HG02852 (cell line): ENCODE results near the gene ATG9A.
"Not testable (repeated sequence)": the region's sequence is repeated elsewhere in the genome, so short reads cannot be mapped to it uniquely, and the experiment has no call there.

Source experiments
- ATAC-seq: cut with Tn5 transposase; IDR thresholded peaks from one replicate; pipeline ENCODE4 v1.9.1; 2021; ENCODE audit warnings: mild to moderate bottlenecking, moderate library complexity; ENCODE audit not compliant: unreplicated experiment

ATG9A gene

DNA sequence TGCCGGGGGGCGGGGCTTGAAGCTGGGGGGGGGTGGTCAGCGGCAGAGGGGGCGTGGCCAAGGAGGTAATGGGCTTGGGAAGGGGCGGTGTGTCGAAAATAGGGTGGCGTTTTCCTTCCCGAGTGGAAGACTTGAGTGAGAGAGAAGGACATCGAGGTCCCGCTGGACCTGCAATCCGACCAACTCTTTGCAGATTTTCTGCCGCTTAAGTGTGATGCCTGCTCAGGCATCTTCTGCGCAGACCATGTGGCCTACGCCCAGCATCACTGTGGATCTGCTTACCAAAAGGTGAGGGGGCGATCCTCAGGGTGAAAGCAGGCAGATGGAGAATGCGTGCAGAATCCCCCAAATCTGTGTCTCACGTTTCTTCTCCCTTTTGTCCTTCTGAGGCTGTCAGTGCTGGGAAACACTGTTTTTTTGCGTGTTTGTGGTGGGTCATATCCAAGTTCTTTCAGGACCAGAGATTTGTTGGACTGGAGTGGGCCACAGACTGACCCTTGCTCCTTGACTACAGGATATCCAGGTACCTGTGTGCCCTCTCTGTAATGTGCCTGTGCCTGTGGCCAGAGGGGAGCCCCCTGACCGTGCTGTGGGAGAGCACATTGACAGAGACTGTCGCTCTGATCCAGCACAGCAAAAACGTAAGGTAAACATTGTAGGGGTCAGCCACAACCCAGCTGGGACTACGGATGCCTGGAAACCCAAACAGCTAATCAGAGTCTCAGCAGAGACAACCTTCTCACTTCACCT is 22.1 kb downstream of the ATG9A start:
- ATAC-seq: no peak

- ATAC-seq: peak; percentile 97
These were observed 22.9 kb downstream of the ATG9A start, which contains the start of gene ZFAND2B for GRCh38 chr2:219206328-219207133. TSS of gene ZFAND2B (plus strand) at chr2:219206782. CDS start at chr2:219206988, 206 bp downstream.

- ATAC-seq: no peak
These were observed 23.5 kb downstream of the ATG9A start for GRCh38 chr2:219205981-219206327.

DNA sequence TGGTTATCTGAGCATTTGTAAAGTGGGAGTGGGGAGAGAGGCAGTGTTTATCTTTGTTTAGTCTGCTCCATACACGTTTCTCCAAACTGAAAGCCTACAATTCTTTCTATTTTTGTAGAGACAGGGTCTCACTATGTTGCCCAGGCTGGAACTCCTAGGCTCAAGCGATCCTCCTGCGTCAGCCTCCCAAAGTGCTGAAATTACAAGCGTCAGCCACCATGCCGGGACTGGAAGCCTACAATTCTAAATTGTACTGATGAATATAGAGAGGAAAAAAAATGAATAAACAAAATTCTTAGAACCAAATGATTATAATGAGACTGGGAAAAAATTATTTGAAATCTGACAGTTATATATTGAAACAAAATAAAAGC is 24.3 kb downstream of the ATG9A start:
- no peak for ATAC-seq

- ATAC-seq: no peak
These were observed 24.8 kb downstream of the ATG9A start for GRCh38 chr2:219204425-219205164.

- not testable (repeated sequence) for ATAC-seq
These were observed 28.1 kb downstream of the ATG9A start for GRCh38 chr2:219201331-219201730.

GRCh38 chr2:219200502-219201326 is 28.7 kb downstream of the ATG9A start:
- not testable (repeated sequence) for ATAC-seq

- no peak for ATAC-seq
These were observed 29.8 kb downstream of the ATG9A start for GRCh38 chr2:219199470-219200211.

- ATAC-seq: no peak
These were observed 30.5 kb downstream of the ATG9A start for GRCh38 chr2:219198974-219199373.

GRCh38 chr2:219197388-219197787 is 32.0 kb downstream of the ATG9A start:
- ATAC-seq: no peak

DNA sequence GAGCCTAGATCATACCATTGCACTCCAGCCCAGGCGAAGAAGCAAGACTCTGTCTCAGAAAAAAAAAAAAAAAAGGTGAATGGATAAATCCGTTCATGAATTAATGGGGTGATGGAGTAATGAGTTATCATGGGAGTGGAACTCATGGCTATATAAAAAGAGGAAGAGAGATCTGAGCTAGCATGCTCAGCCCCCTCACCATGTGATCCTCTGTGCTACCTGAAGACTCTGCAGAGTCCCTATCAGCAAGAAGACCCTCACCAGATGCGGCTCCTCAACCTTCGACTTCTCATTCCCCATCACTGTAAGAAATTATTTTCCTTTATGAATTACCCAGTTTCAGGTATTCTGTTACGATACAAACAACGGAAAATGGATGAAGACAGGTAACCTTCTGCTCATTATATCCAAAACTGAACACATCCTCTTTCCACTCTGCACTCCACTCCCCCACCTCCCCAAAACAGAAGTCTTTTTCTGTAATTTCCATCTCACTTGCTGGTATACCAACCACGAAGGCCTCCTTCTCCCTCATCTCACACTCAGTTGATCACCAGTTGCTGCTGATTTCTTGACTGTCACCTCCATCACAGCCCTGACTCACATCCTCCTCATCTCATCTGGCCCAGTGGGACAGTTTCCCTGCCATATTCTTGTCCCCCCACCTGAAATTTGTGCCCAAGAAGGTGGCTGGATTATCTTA is 42.5 kb downstream of the ATG9A start:
- ATAC-seq: no peak

GRCh38 chr2:219184121-219184520 is 45.3 kb downstream of the ATG9A start:
- ATAC-seq: no peak

GRCh38 chr2:219183151-219183772 is 46.2 kb downstream of the ATG9A start:
- ATAC-seq: no peak

DNA sequence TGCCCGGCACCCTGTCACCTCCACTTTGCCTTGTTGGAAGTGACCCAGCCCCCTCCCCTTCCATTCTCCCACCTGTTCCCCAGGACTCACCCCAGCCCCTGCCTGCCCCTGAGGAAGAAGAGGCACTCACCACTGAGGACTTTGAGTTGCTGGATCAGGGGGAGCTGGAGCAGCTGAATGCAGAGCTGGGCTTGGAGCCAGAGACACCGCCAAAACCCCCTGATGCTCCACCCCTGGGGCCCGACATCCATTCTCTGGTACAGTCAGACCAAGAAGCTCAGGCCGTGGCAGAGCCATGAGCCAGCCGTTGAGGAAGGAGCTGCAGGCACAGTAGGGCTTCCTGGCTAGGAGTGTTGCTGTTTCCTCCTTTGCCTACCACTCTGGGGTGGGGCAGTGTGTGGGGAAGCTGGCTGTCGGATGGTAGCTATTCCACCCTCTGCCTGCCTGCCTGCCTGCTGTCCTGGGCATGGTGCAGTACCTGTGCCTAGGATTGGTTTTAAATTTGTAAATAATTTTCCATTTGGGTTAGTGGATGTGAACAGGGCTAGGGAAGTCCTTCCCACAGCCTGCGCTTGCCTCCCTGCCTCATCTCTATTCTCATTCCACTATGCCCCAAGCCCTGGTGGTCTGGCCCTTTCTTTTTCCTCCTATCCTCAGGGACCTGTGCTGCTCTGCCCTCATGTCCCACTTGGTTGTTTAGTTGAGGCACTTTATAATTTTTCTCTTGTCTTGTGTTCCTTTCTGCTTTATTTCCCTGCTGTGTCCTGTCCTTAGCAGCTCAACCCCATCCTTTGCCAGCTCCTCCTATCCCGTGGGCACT is 46.9 kb downstream of the ATG9A start:
- no peak for ATAC-seq

DNA sequence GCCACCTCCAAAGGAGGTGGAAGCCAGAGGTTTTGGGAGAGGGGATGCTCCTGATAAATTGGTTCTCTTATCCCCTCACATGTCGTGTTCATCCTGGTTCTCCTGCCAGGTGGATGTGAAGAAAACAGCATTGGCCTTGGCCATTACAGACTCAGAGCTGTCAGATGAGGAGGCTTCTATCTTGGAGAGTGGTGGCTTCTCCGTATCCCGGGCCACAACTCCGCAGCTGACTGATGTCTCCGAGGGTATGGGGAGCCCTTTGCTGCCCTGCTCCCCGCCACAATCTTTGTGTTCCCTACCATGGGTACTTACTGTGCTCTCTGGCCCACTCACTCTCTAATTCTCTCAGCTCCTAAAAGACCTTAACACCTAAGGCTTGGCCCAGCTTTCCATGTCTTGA is 47.9 kb downstream of the ATG9A start:
- no peak for ATAC-seq

DNA sequence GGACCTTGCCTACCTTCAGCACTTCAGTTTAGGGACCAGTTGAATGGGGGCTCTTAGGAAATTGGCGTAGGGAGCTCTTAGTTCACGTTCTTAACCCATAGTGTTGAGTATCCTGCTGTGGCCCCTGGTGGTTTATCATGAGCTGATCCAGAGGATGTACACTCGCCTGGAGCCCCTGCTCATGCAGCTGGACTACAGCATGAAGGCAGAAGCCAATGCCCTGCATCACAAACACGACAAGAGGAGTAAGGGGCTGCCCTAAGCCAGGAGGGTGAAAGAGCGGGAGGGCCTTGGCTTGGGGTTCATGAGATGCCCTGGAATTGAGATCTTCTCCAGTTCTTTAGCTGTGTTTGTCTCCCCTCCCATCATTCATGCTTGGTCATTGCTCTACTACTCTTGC is 48.5 kb downstream of the ATG9A start:
- ATAC-seq: no peak

GRCh38 chr2:219179601-219180465 is 49.6 kb downstream of the ATG9A start:
- no peak for ATAC-seq
